H9 (cell line): ENCODE measurements around the gene PRTG. TPM values are rescaled to one million over a fixed set of nuclear protein-coding genes. Genes with fewer than 3 reads are reported as not detected.

Experiments used
- DNase-seq: peaks from one replicate; pipeline ENCODE4 v3.0.0-alpha.2; 2017
- H2AFZ ChIP-seq: one replicate; pipeline ENCODE4 v1.6.1; 2013; ENCODE audit warnings: mild to moderate bottlenecking, low read length, control low read depth, moderate library complexity
- H2AK5ac ChIP-seq: 2 replicates; pipeline ENCODE4 v1.6.1; 2013; ENCODE audit warnings: low read length, control low read depth, mixed read lengths; ENCODE audit not compliant: insufficient read length
- H2BK120ac ChIP-seq: one replicate; pipeline ENCODE4 v1.6.1; 2013; ENCODE audit warnings: low read depth, mild to moderate bottlenecking, low read length, control low read depth, inconsistent platforms; ENCODE audit not compliant: poor library complexity, severe bottlenecking
- H2BK12ac ChIP-seq: 2 replicates; pipeline ENCODE4 v1.6.1; 2013; ENCODE audit warnings: low read length, control low read depth, mixed read lengths, low read depth; ENCODE audit not compliant: insufficient read length
- H2BK15ac ChIP-seq: 2 replicates; pipeline ENCODE4 v1.6.1; 2013; ENCODE audit warnings: low read depth, low read length, control low read depth
- H2BK20ac ChIP-seq: one replicate; pipeline ENCODE4 v1.6.1; 2013; ENCODE audit warnings: low read depth, mild to moderate bottlenecking, low read length, control low read depth, inconsistent platforms; ENCODE audit not compliant: poor library complexity, severe bottlenecking
- H2BK5ac ChIP-seq: 2 replicates; pipeline ENCODE4 v1.6.1; 2013; ENCODE audit warnings: low read length, control low read depth, mixed read lengths; ENCODE audit not compliant: insufficient read length
- H3K14ac ChIP-seq: 2 replicates; pipeline ENCODE4 v1.6.1; 2013; ENCODE audit warnings: low read length, control low read depth; ENCODE audit not compliant: insufficient read depth
- H3K18ac ChIP-seq: 2 replicates; pipeline ENCODE4 v1.6.1; 2013; ENCODE audit warnings: low read depth, mild to moderate bottlenecking, mixed read lengths, low read length, control low read depth; ENCODE audit not compliant: insufficient read length
- H3K23ac ChIP-seq: 2 replicates; pipeline ENCODE4 v1.6.1; 2013; ENCODE audit warnings: low read length, control low read depth, mixed read lengths, low read depth; ENCODE audit not compliant: insufficient read length
- H3K23me2 ChIP-seq: 2 replicates; pipeline ENCODE4 v1.6.1; 2013; ENCODE audit warnings: low read depth, mild to moderate bottlenecking, mixed read lengths, low read length, control low read depth; ENCODE audit not compliant: insufficient read length, poor library complexity, severe bottlenecking
- H3K27ac ChIP-seq: 2 replicates; pipeline ENCODE4 v1.5.1; 2013; ENCODE audit warnings: low read length, control low read depth, mixed read lengths, low read depth; ENCODE audit not compliant: insufficient read length
- H3K27me3 ChIP-seq: 2 replicates; pipeline ENCODE4 v1.6.1; 2013; ENCODE audit warnings: low read length, control low read depth, inconsistent platforms; ENCODE audit not compliant: insufficient read depth
- H3K4ac ChIP-seq: 2 replicates; pipeline ENCODE4 v1.6.1; 2013; ENCODE audit warnings: low read depth, mild to moderate bottlenecking, control low read depth, inconsistent platforms, low read length, moderate library complexity
- H3K4me1 ChIP-seq: 2 replicates; pipeline ENCODE4 v1.6.1; 2013; ENCODE audit warnings: low read length, control low read depth, inconsistent platforms; ENCODE audit not compliant: insufficient read depth
- H3K4me2 ChIP-seq: 2 replicates; pipeline ENCODE4 v1.6.1; 2013; ENCODE audit warnings: low read length, control low read depth, mixed read lengths; ENCODE audit not compliant: insufficient read length, insufficient read depth
- H3K56ac ChIP-seq: 2 replicates; pipeline ENCODE4 v1.6.1; 2013; ENCODE audit warnings: low read depth, mild to moderate bottlenecking, mixed read lengths, low read length, control low read depth; ENCODE audit not compliant: insufficient read length
- H3K79me1 ChIP-seq: 2 replicates; pipeline ENCODE4 v1.6.1; 2013; ENCODE audit warnings: low read depth, mild to moderate bottlenecking, moderate library complexity, low read length, control low read depth, inconsistent platforms; ENCODE audit not compliant: insufficient read depth, poor library complexity, severe bottlenecking
- H3K79me2 ChIP-seq: 2 replicates; pipeline ENCODE4 v1.6.1; 2013; ENCODE audit warnings: low read length, control low read depth, inconsistent platforms; ENCODE audit not compliant: insufficient read depth
- H3K9ac ChIP-seq: 2 replicates; pipeline ENCODE4 v1.6.1; 2013; ENCODE audit warnings: low read length, control low read depth, mixed read lengths; ENCODE audit not compliant: insufficient read length; ENCODE audit errors: extremely low read depth
- H3K9me3 ChIP-seq: one replicate; pipeline ENCODE4 v1.6.1; 2013; ENCODE audit warnings: low read depth, low read length, inconsistent platforms; ENCODE audit not compliant: control insufficient read depth
- H3T11ph ChIP-seq: one replicate; pipeline ENCODE4 v1.6.1; 2013; ENCODE audit warnings: mild to moderate bottlenecking, low read length, control low read depth, inconsistent platforms
- H4K20me1 ChIP-seq: one replicate; pipeline ENCODE4 v1.6.1; 2013; ENCODE audit not compliant: control insufficient read depth, insufficient read length, insufficient read depth
- H4K5ac ChIP-seq: 2 replicates; pipeline ENCODE4 v1.6.1; 2013; ENCODE audit warnings: low read depth, mild to moderate bottlenecking, mixed read lengths, low read length, control low read depth; ENCODE audit not compliant: insufficient read length
- H4K8ac ChIP-seq: replicated peaks from 2 replicates; pipeline ENCODE4 v1.6.1; 2013; ENCODE audit warnings: low read length, control low read depth, mixed read lengths, low read depth; ENCODE audit not compliant: insufficient read length
- H4K91ac ChIP-seq: 2 replicates; pipeline ENCODE4 v1.6.1; 2013; ENCODE audit warnings: low read depth, mild to moderate bottlenecking, moderate library complexity, mixed read lengths, low read length, control low read depth; ENCODE audit not compliant: insufficient read length
- H3K27ac Mint-ChIP-seq, 3 experiments: 2 replicates in 2 of 3; 3 replicates in 1 of 3; pipeline ENCODE4 v1.8.0; 2020 to 2021; ENCODE audit warnings: mixed read lengths in 3 of 3, mild to moderate bottlenecking in 1 of 3, moderate library complexity in 1 of 3
- H3K27me3 Mint-ChIP-seq: 2 replicates; pipeline ENCODE4 v1.8.0; 2021; ENCODE audit warnings: low read depth, mild to moderate bottlenecking, moderate library complexity, mixed read lengths
- H3K36me3 Mint-ChIP-seq, 3 experiments: 2 replicates in 2 of 3; 3 replicates in 1 of 3; pipeline ENCODE4 v1.8.0; 2020 to 2021; ENCODE audit warnings: low read depth in 3 of 3, mixed read lengths in 3 of 3; ENCODE audit not compliant: insufficient read depth in 1 of 3
- H3K4me1 Mint-ChIP-seq, 2 experiments: 2 replicates each; pipeline ENCODE4 v1.8.0; 2020; ENCODE audit warnings: mixed read lengths in 2 of 2
- H3K4me3 Mint-ChIP-seq, 2 experiments: 2 replicates in 1 of 2; 3 replicates in 1 of 2; pipeline ENCODE4 v1.8.0; 2020 to 2021; ENCODE audit warnings: mild to moderate bottlenecking in 2 of 2, mixed read lengths in 2 of 2, moderate library complexity in 1 of 2
- H3K9me3 Mint-ChIP-seq, 2 experiments: 2 replicates in 1 of 2; 3 replicates in 1 of 2; pipeline ENCODE4 v1.8.0; 2020; ENCODE audit warnings: mild to moderate bottlenecking in 2 of 2, mixed read lengths in 2 of 2, moderate library complexity in 1 of 2
- CTCF ChIP-seq: fragments of 200-600 bp; sonication (generic); conservative IDR thresholded peaks from 3 replicates; pipeline ENCODE4 v1.8.0; 2021; ENCODE audit warnings: antibody characterized with exemption, mild to moderate bottlenecking
- WGBS: extraction: QIAGEN DNeasy Blood & Tissue Kit; methylation state at CpG from one replicate; pipeline ENCODE4 v1.1.7; 2013; ENCODE audit warnings: missing lambda C conversion rate, low lambda C conversion rate, mixed read lengths; ENCODE audit not compliant: insufficient read length; ENCODE audit errors: extremely low coverage; 5-methylcytosine and 5-hydroxymethylcytosine counted together
- total RNA-seq: library from RNA; stranded (reverse); gene quantifications from 2 replicates; pipeline ENCODE4 v1.2.1, GENCODE V29; 2021

PRTG gene
- total RNA-seq, 1 experiment from 2014 or later: 5.7 TPM

- no peaks in the 10 kb centered on the region for H3K9me3 ChIP-seq
- no peak overlapping the region for H2BK12ac ChIP-seq
- H4K91ac ChIP-seq: no peak overlapping the region
- Mint-ChIP-seq H3K27me3 (peaks cover 2% of the 10 kb centered on the region; the same call in 1 of the 2 replicates), H3K36me3 (0 out of 7 replicates have a peak, but pooled peaks cover 0 to 4% (median 0%) of the 10 kb centered on the region in 3 experiments), H3K27ac (no peak overlapping the region), H3K4me1 (peaks cover 6 to 14% of the 10 kb centered on the region in 2 experiments), H3K9me3 (no peaks in the 10 kb centered on the region), H3K4me3 (no peak overlapping the region)
- H3K27me3 ChIP-seq: no peaks in the 10 kb centered on the region
- H3K27ac ChIP-seq: no peak overlapping the region
- no peak overlapping the region for H4K5ac ChIP-seq
- H3K56ac ChIP-seq: no peak overlapping the region
- H3K18ac ChIP-seq: no peak overlapping the region
- H3K4me2 ChIP-seq: no peak overlapping the region
- no CpG with 5 or more reads among the region's 4 CpGs for WGBS
- no peaks in the 10 kb centered on the region for H3K23me2 ChIP-seq
- H3K14ac ChIP-seq: no peak overlapping the region
- DNase-seq: no peak
- TF ChIP-seq CTCF: no peak
- no peaks in the 10 kb centered on the region for H3K4me1 ChIP-seq
- no peaks in the 10 kb centered on the region for H3K79me2 ChIP-seq
- H2AK5ac ChIP-seq: no peak overlapping the region
- H2BK120ac ChIP-seq: no peak overlapping the region
- H2BK15ac ChIP-seq: no peak overlapping the region
- H3K23ac ChIP-seq: no peak overlapping the region
- no peaks in the 10 kb centered on the region for H4K20me1 ChIP-seq
- no peaks in the 10 kb centered on the region for H3K79me1 ChIP-seq
- no peak overlapping the region for H3K4ac ChIP-seq
- no peak overlapping the region for H3K9ac ChIP-seq
- H4K8ac ChIP-seq: no peak overlapping the region
- H2AFZ ChIP-seq: no peak overlapping the region
- no peak overlapping the region for H2BK20ac ChIP-seq
- no peak overlapping the region for H2BK5ac ChIP-seq
- no peak overlapping the region for H3T11ph ChIP-seq
Measured at GRCh38 chr15:55766676-55767075, 23.7 kb upstream of the PRTG start.
